Coronary artery (tissue), 2 donors: ENCODE measurements around the gene PFDN4.

Source experiments
- DNase-seq: peaks from one replicate; pipeline ENCODE4 v3.0.0-alpha.2; 2017; ENCODE audit warnings: low spot score
- H3K27ac ChIP-seq, 2 donors: fragments of 200-600 bp; sonication (generic); one replicate each; pipeline ENCODE4 v1.5.1; 2016 to 2019
- H3K4me3 ChIP-seq: fragments of 200-600 bp; sonication (generic); 2 replicates; pipeline ENCODE4 v1.5.1; 2016; ENCODE audit warnings: mild to moderate bottlenecking, moderate library complexity
- CTCF ChIP-seq: fragments of 200-600 bp; sonication (generic); IDR thresholded peaks from one replicate; pipeline ENCODE4 v1.5.1; 2019; ENCODE audit warnings: antibody characterized with exemption

The PFDN4 gene

GRCh38 chr20:54195483-54196472, 12.1 kb upstream of the PFDN4 start:
- no peak for DNase-seq
- H3K27ac ChIP-seq = no peak overlapping the region
- H3K4me3 ChIP-seq = no peak overlapping the region
- no peak for TF ChIP-seq CTCF

GRCh38 chr20:54197621-54198604, 10.0 kb upstream of the PFDN4 start:
- no peak overlapping the region for H3K4me3 ChIP-seq
- no peak overlapping the region for H3K27ac ChIP-seq
- no peak for DNase-seq
- no peak for TF ChIP-seq CTCF

GRCh38 chr20:54199283-54199682, 8.6 kb upstream of the PFDN4 start:
- TF ChIP-seq CTCF = no peak

GRCh38 chr20:54199721-54200176, 8.1 kb upstream of the PFDN4 start:
- DNase-seq = no peak
- TF ChIP-seq CTCF = peak; percentile 73
- H3K27ac ChIP-seq = no peak overlapping the region
- no peak overlapping the region for H3K4me3 ChIP-seq

More at GRCh38 chr20:54199283-54199682, 8.6 kb upstream of the PFDN4 start:
- Histone ChIP-seq H3K27ac (no peak overlapping the region), H3K4me3 (no peak overlapping the region)
- DNase-seq = no peak

GRCh38 chr20:54200487-54201267, 7.2 kb upstream of the PFDN4 start:
- H3K4me3 ChIP-seq = no peak overlapping the region
- H3K27ac ChIP-seq = no peak overlapping the region
- DNase-seq = no peak
- TF ChIP-seq CTCF = no peak

GRCh38 chr20:54201268-54201846, 6.5 kb upstream of the PFDN4 start:
- H3K4me3 ChIP-seq = no peak overlapping the region
- H3K27ac ChIP-seq = no peak overlapping the region
- TF ChIP-seq CTCF = no peak
- DNase-seq = no peak
